Parathyroid adenoma (tissue), 2 donors: ENCODE measurements around the gene TXNDC8.

ENCODE experiments used
- H2AFZ ChIP-seq: fragments of 300-600 bp; sonication (generic); one replicate; pipeline ENCODE4 v1.7.0; 2017; ENCODE audit warnings: antibody characterized with exemption, mild to moderate bottlenecking
- H3K27ac ChIP-seq: fragments of 300-600 bp; sonication (generic); one replicate; pipeline ENCODE4 v1.7.0; 2017
- H3K27me3 ChIP-seq: fragments of 300-600 bp; sonication (generic); one replicate; pipeline ENCODE4 v1.7.0; 2017; ENCODE audit warnings: low read length; ENCODE audit not compliant: control insufficient read depth, insufficient read depth
- H3K36me3 ChIP-seq: fragments of 300-600 bp; sonication (generic); one replicate; pipeline ENCODE4 v1.7.0; 2017; ENCODE audit warnings: low read length; ENCODE audit not compliant: control insufficient read depth, insufficient read depth
- H3K4me1 ChIP-seq: fragments of 300-600 bp; sonication (generic); one replicate; pipeline ENCODE4 v1.7.0; 2017; ENCODE audit warnings: control low read depth
- H3K4me2 ChIP-seq: fragments of 300-600 bp; sonication (generic); one replicate; pipeline ENCODE4 v1.7.0; 2017; ENCODE audit warnings: low read length
- H3K4me3 ChIP-seq: fragments of 300-600 bp; sonication (generic); one replicate; pipeline ENCODE4 v1.7.0; 2017; ENCODE audit warnings: low read depth, low read length
- H3K79me2 ChIP-seq: fragments of 300-600 bp; sonication (generic); one replicate; pipeline ENCODE4 v1.7.0; 2017; ENCODE audit warnings: control low read depth
- H3K9ac ChIP-seq: fragments of 300-600 bp; sonication (generic); one replicate; pipeline ENCODE4 v1.7.0; 2017; ENCODE audit warnings: mild to moderate bottlenecking
- H3K9me3 ChIP-seq: fragments of 300-600 bp; sonication (generic); one replicate; pipeline ENCODE4 v1.7.0; 2017; ENCODE audit warnings: low read length; ENCODE audit not compliant: control insufficient read depth
- CTCF ChIP-seq: fragments of 300-600 bp; sonication (generic); IDR thresholded peaks from one replicate; pipeline ENCODE4 v1.7.0; 2017; ENCODE audit warnings: antibody characterized with exemption, mild to moderate bottlenecking
- donor health status: primary hyperparathyroidism.

Gene TXNDC8

GRCh38 chr9:110284211-110284844 is 53.3 kb downstream of the TXNDC8 start:
- Histone ChIP-seq H3K4me3 (no peak overlapping the region), H3K9ac (no peak overlapping the region), H3K27me3 (no peaks in the 10 kb centered on the region), H3K79me2 (no peaks in the 10 kb centered on the region), H3K36me3 (no peaks in the 10 kb centered on the region), H3K9me3 (no peaks in the 10 kb centered on the region), H3K4me1 (no peaks in the 10 kb centered on the region), H3K27ac (no peak overlapping the region), H3K4me2 (no peak overlapping the region), H2AFZ (no peak overlapping the region)
- TF ChIP-seq CTCF: no peak

GRCh38 chr9:110283751-110284150 is 53.9 kb downstream of the TXNDC8 start:
- TF ChIP-seq CTCF: no peak
- no peak overlapping the region for H3K9ac ChIP-seq
- no peaks in the 10 kb centered on the region for H3K4me1 ChIP-seq
- no peaks in the 10 kb centered on the region for H3K27me3 ChIP-seq
- no peaks in the 10 kb centered on the region for H3K36me3 ChIP-seq
- no peak overlapping the region for H3K4me3 ChIP-seq
- no peaks in the 10 kb centered on the region for H3K9me3 ChIP-seq
- H3K79me2 ChIP-seq: no peaks in the 10 kb centered on the region
- H3K4me2 ChIP-seq: no peak overlapping the region
- H3K27ac ChIP-seq: no peak overlapping the region
- no peak overlapping the region for H2AFZ ChIP-seq

DNA sequence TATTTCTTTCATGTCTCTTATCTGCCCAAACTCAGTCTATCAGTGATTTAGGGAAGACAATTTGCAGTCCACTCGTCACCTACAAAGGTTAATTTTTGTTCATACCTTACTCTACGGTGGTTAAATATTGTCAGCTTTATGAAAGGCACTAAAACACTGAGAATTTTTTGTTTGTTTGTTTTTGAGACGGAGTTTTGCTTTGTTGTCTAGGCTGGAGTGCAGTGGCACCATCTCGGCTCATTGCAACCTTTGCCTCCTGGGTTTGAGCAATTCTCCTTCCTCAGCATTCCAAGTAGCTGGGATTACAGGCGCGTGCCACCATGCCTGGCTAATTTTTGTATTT is 55.0 kb downstream of the TXNDC8 start:
- H3K27ac ChIP-seq: no peak overlapping the region
- TF ChIP-seq CTCF: no peak
- H3K79me2 ChIP-seq: no peaks in the 10 kb centered on the region

GRCh38 chr9:110282018-110282738 is 55.5 kb downstream of the TXNDC8 start:
- Histone ChIP-seq H3K79me2 (no peaks in the 10 kb centered on the region), H3K36me3 (no peaks in the 10 kb centered on the region), H3K27ac (no peak overlapping the region), H3K4me1 (no peaks in the 10 kb centered on the region), H3K9ac (no peak overlapping the region), H3K9me3 (no peaks in the 10 kb centered on the region), H2AFZ (no peak overlapping the region), H3K4me2 (no peak overlapping the region), H3K27me3 (no peaks in the 10 kb centered on the region), H3K4me3 (no peak overlapping the region)
- no peak for TF ChIP-seq CTCF

More for the DNA sequence above, 55.0 kb downstream of the TXNDC8 start:
- Histone ChIP-seq H2AFZ (no peak overlapping the region), H3K27me3 (no peaks in the 10 kb centered on the region), H3K9ac (no peak overlapping the region), H3K4me1 (no peaks in the 10 kb centered on the region), H3K36me3 (no peaks in the 10 kb centered on the region), H3K9me3 (no peaks in the 10 kb centered on the region), H3K4me2 (no peak overlapping the region), H3K4me3 (no peak overlapping the region)
